Measurements from ENCODE around the gene RARA. TPM values are rescaled to one million over a fixed set of nuclear protein-coding genes. Genes with fewer than 3 reads are reported as not detected.

Gene RARA
- total RNA-seq, 2 donors from 2014 or later = 28.5 to 51.7 TPM

- Histone ChIP-seq H3K4me3 (peak overlapping the region in 1 of 2 donors; percentile 52), H3K27ac (peak overlapping the region; percentile 96 to 98), H3K4me1 (peaks cover 0 to 100% of the 10 kb centered on the region in 2 donors), H3K9me3 (no peaks in the 10 kb centered on the region), H3K36me3 (no peaks in the 10 kb centered on the region), H3K27me3 (no peaks in the 10 kb centered on the region)
- no peak for DNase-seq (ENCODE audit: low spot score)
- no peak for TF ChIP-seq CTCF (IDR thresholded peaks at IDR 0.05)
These were observed 14.7 kb downstream of the RARA start for GRCh38 chr17:40323391-40324381.

GRCh38 chr17:40325156-40326013, 16.4 kb downstream of the RARA start:
- no peak for DNase-seq (ENCODE audit: low spot score)
- Histone ChIP-seq H3K36me3 (no peaks in the 10 kb centered on the region), H3K27me3 (no peaks in the 10 kb centered on the region), H3K4me1 (peaks cover 0 to 100% of the 10 kb centered on the region in 2 donors), H3K4me3 (no peak overlapping the region), H3K27ac (peak overlapping the region; percentile 96 to 98), H3K9me3 (no peaks in the 10 kb centered on the region)
- no peak for TF ChIP-seq CTCF (IDR thresholded peaks at IDR 0.05)

- Histone ChIP-seq H3K27me3 (no peaks in the 10 kb centered on the region), H3K4me1 (peaks cover 0 to 100% of the 10 kb centered on the region in 2 donors), H3K9me3 (no peaks in the 10 kb centered on the region), H3K36me3 (peaks cover 5% of the 10 kb centered on the region), H3K4me3 (no peak overlapping the region), H3K27ac (peak overlapping the region; percentile 96 to 98)
- TF ChIP-seq CTCF (IDR thresholded peaks at IDR 0.05) = no peak
- no peak for DNase-seq (ENCODE audit: low spot score)
These were observed 17.2 kb downstream of the RARA start for GRCh38 chr17:40326014-40326831.

GRCh38 chr17:40326832-40327199, 17.8 kb downstream of the RARA start:
- Histone ChIP-seq H3K4me3 (no peak overlapping the region), H3K9me3 (no peaks in the 10 kb centered on the region), H3K27me3 (no peaks in the 10 kb centered on the region), H3K4me1 (peaks cover 0 to 100% of the 10 kb centered on the region in 2 donors), H3K27ac (peak overlapping the region; percentile 96 to 98), H3K36me3 (peaks cover 7% of the 10 kb centered on the region)
- no peak for TF ChIP-seq CTCF (IDR thresholded peaks at IDR 0.05)
- no peak for DNase-seq (ENCODE audit: low spot score)

- peaks cover 7% of the 10 kb centered on the region for H3K36me3 ChIP-seq
- H3K27me3 ChIP-seq = no peaks in the 10 kb centered on the region
- TF ChIP-seq CTCF (IDR thresholded peaks at IDR 0.05) = no peak
- H3K4me3 ChIP-seq = no peak overlapping the region
- peak overlapping the region; percentile 96 to 98 for H3K27ac ChIP-seq
- H3K4me1 ChIP-seq = peaks cover 0 to 100% of the 10 kb centered on the region in 2 donors
- H3K9me3 ChIP-seq = no peaks in the 10 kb centered on the region
- no peak for DNase-seq (ENCODE audit: low spot score)
These were observed 18.3 kb downstream of the RARA start for GRCh38 chr17:40327244-40327729.
